ENCODE results near the gene GRIN3B.
A peak's percentile ranks its signal among the peaks of the same experiment; 100 is the strongest.

GRIN3B gene

DNA sequence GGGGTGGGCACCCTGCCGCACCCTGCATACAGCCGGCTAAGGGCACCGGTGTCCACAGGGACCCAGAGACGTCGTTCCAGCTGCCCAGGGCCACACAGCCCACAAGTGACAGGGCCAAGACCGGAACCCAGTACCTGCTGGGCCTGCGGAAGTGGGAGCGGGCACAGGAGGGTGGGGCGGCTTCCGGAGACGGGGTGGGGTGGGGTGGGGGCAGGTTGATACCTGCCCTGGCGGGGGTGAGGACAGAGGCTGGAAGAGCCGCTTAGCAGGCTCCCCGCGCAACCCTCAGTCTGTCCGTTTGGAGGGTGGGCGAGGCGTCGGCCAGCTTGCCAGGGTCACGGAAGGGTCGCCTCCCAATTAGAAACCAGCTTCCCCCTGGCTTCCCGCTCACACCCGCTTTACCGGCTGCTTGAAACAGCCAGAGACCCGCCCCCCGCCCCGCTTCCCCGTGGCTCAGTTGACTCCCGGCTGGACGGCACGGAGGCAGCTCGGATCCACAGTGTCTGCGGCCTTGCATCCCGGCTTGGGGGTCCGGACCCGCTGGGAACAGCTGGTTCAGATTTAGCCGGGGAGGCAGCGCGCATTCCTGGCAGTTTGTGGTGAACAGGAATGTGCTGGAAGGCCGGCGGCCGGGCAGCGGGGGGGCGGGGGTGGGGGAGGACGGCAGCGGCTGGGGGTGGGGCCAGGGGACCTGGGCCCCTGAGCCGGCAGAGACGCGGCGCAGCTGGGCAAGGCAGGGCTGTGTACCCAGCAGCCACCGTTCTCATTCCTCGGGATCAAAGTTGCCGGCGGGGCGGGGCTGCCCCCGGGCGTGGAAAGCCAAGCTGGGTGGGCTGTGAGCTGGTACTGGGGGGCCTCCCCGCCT is 28.1 kb downstream of the GRIN3B start (continued):
- TF ChIP-seq, protein P1, sequence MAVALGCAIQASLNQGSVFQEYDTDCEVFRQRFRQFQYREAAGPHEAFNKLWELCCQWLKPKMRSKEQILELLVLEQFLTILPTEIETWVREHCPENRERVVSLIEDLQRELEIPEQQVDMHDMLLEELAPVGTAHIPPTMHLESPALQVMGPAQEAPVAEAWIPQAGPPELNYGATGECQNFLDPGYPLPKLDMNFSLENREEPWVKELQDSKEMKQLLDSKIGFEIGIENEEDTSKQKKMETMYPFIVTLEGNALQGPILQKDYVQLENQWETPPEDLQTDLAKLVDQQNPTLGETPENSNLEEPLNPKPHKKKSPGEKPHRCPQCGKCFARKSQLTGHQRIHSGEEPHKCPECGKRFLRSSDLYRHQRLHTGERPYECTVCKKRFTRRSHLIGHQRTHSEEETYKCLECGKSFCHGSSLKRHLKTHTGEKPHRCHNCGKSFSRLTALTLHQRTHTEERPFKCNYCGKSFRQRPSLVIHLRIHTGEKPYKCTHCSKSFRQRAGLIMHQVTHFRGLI (tag by site-specific recombination; IDR thresholded peaks at IDR 0.05): no peak
- no peak for TF ChIP-seq ZNF544 (tag by site-specific recombination; IDR thresholded peaks at IDR 0.05)
- no peak for TF ChIP-seq ZNF175 (tag by site-specific recombination; IDR thresholded peaks at IDR 0.05)
- no peak for TF ChIP-seq REPIN1 (tag by site-specific recombination; IDR thresholded peaks at IDR 0.05; ENCODE audit: low read depth)
- no peak for TF ChIP-seq ZNF10 (tag by site-specific recombination; IDR thresholded peaks at IDR 0.05)
- peak; percentile 72 for TF ChIP-seq SP7 (tag by site-specific recombination; IDR thresholded peaks at IDR 0.05)
- TF ChIP-seq, protein P2, sequence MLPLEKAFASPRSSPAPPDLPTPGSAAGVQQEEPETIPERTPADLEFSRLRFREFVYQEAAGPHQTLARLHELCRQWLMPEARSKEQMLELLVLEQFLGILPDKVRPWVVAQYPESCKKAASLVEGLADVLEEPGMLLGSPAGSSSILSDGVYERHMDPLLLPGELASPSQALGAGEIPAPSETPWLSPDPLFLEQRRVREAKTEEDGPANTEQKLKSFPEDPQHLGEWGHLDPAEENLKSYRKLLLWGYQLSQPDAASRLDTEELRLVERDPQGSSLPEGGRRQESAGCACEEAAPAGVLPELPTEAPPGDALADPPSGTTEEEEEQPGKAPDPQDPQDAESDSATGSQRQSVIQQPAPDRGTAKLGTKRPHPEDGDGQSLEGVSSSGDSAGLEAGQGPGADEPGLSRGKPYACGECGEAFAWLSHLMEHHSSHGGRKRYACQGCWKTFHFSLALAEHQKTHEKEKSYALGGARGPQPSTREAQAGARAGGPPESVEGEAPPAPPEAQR (tag by site-specific recombination; IDR thresholded peaks at IDR 0.05): no peak
- peak; percentile 100 for TF ChIP-seq ZNF341 (tag by site-specific recombination; IDR thresholded peaks at IDR 0.05; ENCODE audit: low read depth)
- no peak for TF ChIP-seq ZNF555 (tag by site-specific recombination; conservative IDR thresholded peaks at IDR 0.05)
- no peak for TF ChIP-seq ZNF423 (tag by site-specific recombination; IDR thresholded peaks at IDR 0.05)
- TF ChIP-seq, protein P3, sequence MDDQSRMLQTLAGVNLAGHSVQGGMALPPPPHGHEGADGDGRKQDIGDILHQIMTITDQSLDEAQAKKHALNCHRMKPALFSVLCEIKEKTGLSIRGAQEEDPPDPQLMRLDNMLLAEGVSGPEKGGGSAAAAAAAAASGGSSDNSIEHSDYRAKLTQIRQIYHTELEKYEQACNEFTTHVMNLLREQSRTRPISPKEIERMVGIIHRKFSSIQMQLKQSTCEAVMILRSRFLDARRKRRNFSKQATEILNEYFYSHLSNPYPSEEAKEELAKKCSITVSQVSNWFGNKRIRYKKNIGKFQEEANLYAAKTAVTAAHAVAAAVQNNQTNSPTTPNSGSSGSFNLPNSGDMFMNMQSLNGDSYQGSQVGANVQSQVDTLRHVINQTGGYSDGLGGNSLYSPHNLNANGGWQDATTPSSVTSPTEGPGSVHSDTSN (CRISPR knock-in tag; IDR thresholded peaks at IDR 0.05): no peak
- no peak for TF ChIP-seq ZNF23 (tag by site-specific recombination; IDR thresholded peaks at IDR 0.05; ENCODE audit: borderline replicate concordance)
- TF ChIP-seq ZNF132 (tag by site-specific recombination; IDR thresholded peaks at IDR 0.05; ENCODE audit: borderline replicate concordance): no peak
- TF ChIP-seq ZXDB (tag by site-specific recombination; IDR thresholded peaks at IDR 0.05): 0 out of 2 replicates have a peak, but pooled peaks have one; percentile 31
- no peak for TF ChIP-seq YY2 (tag by site-specific recombination; IDR thresholded peaks at IDR 0.05)
- peak; percentile 93 for TF ChIP-seq GLIS2 (tag by site-specific recombination; IDR thresholded peaks at IDR 0.05)
- TF ChIP-seq SP2 (tag by site-specific recombination; IDR thresholded peaks at IDR 0.05): peak; percentile 71
- no peak for TF ChIP-seq TRIM28 (IDR thresholded peaks at IDR 0.05; ENCODE audit: borderline replicate concordance, low read length)
- peak; percentile 50 for TF ChIP-seq KLF9 (tag by site-specific recombination; IDR thresholded peaks at IDR 0.05; ENCODE audit: low read depth)
- no peak for TF ChIP-seq GFI1B (tag by site-specific recombination; IDR thresholded peaks at IDR 0.05)
- TF ChIP-seq, protein P4, sequence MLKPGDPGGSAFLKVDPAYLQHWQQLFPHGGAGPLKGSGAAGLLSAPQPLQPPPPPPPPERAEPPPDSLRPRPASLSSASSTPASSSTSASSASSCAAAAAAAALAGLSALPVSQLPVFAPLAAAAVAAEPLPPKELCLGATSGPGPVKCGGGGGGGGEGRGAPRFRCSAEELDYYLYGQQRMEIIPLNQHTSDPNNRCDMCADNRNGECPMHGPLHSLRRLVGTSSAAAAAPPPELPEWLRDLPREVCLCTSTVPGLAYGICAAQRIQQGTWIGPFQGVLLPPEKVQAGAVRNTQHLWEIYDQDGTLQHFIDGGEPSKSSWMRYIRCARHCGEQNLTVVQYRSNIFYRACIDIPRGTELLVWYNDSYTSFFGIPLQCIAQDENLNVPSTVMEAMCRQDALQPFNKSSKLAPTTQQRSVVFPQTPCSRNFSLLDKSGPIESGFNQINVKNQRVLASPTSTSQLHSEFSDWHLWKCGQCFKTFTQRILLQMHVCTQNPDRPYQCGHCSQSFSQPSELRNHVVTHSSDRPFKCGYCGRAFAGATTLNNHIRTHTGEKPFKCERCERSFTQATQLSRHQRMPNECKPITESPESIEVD (tag by site-specific recombination; IDR thresholded peaks at IDR 0.05): no peak
- peak; percentile 100 for TF ChIP-seq ZIC2 (tag by site-specific recombination; IDR thresholded peaks at IDR 0.05)
- TF ChIP-seq KLF10 (tag by site-specific recombination; IDR thresholded peaks at IDR 0.05): peak; percentile 81
- no peak for TF ChIP-seq ZNF2 (tag by site-specific recombination; IDR thresholded peaks at IDR 0.05)
- TF ChIP-seq, protein P5, sequence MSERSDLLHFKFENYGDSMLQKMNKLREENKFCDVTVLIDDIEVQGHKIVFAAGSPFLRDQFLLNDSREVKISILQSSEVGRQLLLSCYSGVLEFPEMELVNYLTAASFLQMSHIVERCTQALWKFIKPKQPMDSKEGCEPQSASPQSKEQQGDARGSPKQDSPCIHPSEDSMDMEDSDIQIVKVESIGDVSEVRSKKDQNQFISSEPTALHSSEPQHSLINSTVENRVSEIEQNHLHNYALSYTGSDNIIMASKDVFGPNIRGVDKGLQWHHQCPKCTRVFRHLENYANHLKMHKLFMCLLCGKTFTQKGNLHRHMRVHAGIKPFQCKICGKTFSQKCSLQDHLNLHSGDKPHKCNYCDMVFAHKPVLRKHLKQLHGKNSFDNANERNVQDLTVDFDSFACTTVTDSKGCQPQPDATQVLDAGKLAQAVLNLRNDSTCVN (tag by site-specific recombination; optimal IDR thresholded peaks at IDR 0.05): peak; percentile 52
- no peak for TF ChIP-seq ZFP41 (tag by site-specific recombination; IDR thresholded peaks at IDR 0.05; ENCODE audit: borderline replicate concordance)
- TF ChIP-seq, protein P6, sequence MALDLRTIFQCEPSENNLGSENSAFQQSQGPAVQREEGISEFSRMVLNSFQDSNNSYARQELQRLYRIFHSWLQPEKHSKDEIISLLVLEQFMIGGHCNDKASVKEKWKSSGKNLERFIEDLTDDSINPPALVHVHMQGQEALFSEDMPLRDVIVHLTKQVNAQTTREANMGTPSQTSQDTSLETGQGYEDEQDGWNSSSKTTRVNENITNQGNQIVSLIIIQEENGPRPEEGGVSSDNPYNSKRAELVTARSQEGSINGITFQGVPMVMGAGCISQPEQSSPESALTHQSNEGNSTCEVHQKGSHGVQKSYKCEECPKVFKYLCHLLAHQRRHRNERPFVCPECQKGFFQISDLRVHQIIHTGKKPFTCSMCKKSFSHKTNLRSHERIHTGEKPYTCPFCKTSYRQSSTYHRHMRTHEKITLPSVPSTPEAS (tag by site-specific recombination; IDR thresholded peaks at IDR 0.05): no peak
- no peak for TF ChIP-seq ZNF112 (tag by site-specific recombination; IDR thresholded peaks at IDR 0.05)
- TF ChIP-seq ZNF202 (tag by site-specific recombination; IDR thresholded peaks at IDR 0.05; ENCODE audit: borderline replicate concordance): no peak
- TF ChIP-seq ZNF473 (tag by site-specific recombination; IDR thresholded peaks at IDR 0.05): no peak
